PC-3 (cell line): ENCODE measurements around the gene HLA-DOB.

Experiments used
- EZH2 ChIP-seq: fragments of 300-600 bp; sonication (generic); IDR thresholded peaks from one replicate; pipeline ENCODE4 v1.6.1; 2017; ENCODE audit warnings: antibody characterized with exemption, mild to moderate bottlenecking, low read length; ENCODE audit not compliant: unreplicated experiment
- TF ChIP-seq, protein P1 (sequence below): fragments of 300-600 bp; sonication (generic); conservative IDR thresholded peaks from 2 replicates; pipeline ENCODE4 v1.5.1; 2017; ENCODE audit warnings: antibody characterized with exemption, low read depth, mild to moderate bottlenecking, low read length

DNA sequence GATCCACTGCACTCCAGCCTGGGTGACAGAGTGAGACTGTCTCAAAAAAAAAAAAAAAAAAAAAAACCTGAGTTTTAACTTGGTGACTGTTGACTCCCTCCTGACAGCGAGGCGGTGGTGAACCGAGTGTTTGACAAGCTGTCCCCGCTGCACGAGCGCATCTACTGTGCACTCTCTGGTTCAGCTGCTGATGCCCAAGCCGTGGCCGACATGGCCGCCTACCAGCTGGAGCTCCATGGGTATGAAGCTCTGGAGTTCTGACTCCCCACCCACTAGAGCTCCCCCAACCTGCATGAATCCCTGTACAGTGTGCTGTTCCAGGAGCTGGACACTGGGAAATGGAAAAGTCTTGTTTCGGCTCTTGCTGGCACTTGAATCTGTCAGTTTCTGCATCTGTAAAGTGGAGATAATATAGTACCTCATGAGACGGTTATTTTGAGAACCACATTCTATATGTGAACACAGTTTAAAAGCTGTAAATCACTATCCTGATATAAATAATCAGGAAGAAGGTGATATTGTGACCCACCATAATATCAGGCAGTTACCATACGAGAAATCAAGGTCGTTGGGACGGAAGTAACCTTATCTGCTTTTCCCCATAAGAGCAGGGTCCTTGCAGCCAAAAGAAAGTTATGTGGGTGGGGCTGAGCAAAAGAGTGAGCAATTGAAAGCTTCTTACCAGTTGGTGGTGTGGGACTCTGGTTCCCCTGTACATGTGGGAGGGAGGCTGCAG is 40.5 kb upstream of the HLA-DOB start:
- TF ChIP-seq, protein P1, sequence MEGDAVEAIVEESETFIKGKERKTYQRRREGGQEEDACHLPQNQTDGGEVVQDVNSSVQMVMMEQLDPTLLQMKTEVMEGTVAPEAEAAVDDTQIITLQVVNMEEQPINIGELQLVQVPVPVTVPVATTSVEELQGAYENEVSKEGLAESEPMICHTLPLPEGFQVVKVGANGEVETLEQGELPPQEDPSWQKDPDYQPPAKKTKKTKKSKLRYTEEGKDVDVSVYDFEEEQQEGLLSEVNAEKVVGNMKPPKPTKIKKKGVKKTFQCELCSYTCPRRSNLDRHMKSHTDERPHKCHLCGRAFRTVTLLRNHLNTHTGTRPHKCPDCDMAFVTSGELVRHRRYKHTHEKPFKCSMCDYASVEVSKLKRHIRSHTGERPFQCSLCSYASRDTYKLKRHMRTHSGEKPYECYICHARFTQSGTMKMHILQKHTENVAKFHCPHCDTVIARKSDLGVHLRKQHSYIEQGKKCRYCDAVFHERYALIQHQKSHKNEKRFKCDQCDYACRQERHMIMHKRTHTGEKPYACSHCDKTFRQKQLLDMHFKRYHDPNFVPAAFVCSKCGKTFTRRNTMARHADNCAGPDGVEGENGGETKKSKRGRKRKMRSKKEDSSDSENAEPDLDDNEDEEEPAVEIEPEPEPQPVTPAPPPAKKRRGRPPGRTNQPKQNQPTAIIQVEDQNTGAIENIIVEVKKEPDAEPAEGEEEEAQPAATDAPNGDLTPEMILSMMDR = no peak
- TF ChIP-seq EZH2 = no peak
